ENCODE results near the gene ARHGAP24.

The ARHGAP24 gene

DNA sequence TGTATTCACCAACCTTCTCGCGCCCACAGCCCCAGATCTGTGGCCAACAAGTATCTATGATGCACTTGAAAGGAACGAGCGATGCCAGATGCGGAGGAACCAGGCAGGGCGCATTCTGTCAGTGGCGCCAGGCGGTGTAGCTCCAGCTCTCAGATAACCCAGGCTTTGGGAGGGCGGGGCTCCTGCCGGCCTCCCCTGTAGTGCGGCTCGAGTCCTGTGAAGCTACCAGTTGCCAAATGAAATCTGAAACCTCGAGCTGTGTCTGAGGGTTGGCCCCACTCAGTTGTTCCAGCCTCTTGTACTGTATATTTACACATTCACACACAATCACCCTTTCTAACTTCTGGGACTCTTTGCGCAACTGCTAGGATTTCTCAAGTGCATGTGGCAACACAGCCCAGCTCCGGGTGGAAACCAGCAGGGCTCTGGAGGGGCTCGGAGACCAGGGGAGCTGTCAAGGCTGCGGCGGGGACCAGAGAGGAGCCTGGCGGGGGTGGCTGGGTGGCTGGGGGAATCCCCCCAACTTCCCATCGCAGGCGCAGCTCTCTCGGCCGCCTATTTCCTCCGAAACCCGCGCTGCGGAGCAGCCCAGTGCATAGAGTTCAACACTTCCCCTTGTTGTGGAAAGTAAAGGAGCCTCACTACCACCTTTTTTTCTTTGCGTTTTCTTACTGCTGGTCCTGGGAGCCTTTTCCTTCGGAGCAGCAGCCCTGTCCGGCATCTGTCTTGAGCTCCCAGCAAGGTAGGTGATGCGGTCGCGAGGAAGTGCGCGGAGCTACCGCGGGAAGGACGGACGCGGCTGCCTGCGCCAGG is at the start of gene ARHGAP24:
Gene ARHGAP24, plus strand, starts transcription at position 333 of the 813 bp plus-strand sequence.
- DNase-seq = peak; percentile 98

GRCh38 chr4:85426366-85426765 is 48.6 kb upstream of the ARHGAP24 start:
- no peak for DNase-seq

DNA sequence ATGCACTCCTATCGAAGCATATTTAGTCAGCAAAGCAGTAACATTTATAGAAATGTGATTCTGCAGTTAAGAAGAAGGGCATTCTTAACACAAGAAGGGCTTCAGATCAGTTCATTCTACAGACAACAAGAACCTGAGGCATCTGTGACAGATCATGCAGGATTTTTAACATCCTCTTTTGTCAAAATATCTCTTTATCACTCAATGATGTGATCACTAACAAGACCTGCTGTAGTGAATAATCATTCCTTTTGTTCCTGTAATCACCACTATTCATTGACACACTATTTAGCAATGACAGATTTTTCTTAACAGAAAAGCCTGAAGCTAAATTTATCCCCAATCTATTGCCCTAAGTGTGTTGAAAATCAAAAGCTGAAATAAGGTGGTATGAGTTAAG is 47.8 kb upstream of the ARHGAP24 start:
- DNase-seq = no peak

DNA sequence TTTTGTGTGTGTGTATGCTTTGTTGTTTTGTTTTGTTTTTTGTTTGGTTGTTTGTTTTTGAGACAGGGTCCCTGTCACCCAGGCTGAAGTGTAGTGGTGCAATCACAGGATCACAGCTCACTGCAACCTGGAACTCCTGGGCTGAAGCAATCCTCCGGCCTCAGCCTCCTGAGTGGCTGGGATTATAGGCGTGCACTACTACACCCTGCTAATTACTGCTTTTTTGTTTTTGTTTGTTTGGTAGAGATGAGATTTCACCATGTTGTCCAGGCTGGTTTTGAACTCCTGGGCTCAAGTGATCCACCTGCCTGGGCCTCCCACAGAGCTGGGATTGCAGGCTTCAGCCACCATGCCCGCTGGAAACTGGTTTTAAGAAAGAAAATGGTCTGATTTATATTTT is 44.7 kb upstream of the ARHGAP24 start:
- DNase-seq = no peak

- no peak for DNase-seq
Measured at GRCh38 chr4:85430697-85431096, 44.3 kb upstream of the ARHGAP24 start.

DNA sequence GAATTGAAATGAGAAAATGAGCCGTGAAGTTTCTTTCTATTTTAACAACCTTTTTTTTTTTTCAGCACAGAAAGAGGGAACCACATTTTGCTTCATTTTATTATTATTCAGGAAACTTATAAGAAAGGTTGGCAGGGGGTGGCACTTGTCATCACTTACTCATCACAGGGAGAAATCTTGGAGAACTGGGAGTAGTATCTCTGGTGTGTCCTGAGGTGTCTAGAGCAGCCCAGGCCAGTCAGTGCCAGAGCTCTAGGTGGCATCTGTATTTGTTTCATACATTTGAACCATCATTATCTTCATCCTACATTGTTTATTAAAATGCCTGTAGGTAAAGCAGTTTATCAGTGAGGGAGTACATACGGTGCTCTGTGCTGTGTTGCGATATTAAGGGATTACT is 43.8 kb upstream of the ARHGAP24 start:
- DNase-seq = no peak

DNA sequence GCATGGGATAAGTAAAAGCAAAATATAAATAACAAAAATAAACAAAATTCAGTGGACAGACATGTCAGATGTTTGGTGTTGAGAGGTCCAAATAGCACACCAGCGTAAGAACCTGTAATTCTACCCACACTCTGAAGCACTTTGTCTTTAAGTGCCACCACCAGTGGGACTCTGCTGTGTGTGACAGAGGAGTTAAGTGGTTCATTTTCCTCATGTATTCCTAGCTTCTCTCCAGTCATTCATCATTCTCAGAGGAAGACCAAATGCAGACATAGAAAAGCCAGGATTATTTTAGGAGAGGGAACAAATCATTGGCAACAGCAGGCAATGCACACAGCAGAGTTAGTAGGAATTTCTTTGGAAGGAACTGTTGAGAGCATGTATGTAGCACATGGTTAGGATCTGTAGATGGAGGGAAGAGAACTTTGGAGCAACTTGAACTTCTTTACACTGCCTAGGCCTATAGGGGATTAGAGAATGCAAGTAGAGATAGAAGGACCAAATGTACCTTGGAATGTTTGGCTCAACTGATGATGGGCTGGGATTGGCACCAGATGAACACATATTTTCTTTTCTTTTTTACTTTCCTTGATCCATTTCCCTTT is 43.0 kb upstream of the ARHGAP24 start:
- DNase-seq = no peak

DNA sequence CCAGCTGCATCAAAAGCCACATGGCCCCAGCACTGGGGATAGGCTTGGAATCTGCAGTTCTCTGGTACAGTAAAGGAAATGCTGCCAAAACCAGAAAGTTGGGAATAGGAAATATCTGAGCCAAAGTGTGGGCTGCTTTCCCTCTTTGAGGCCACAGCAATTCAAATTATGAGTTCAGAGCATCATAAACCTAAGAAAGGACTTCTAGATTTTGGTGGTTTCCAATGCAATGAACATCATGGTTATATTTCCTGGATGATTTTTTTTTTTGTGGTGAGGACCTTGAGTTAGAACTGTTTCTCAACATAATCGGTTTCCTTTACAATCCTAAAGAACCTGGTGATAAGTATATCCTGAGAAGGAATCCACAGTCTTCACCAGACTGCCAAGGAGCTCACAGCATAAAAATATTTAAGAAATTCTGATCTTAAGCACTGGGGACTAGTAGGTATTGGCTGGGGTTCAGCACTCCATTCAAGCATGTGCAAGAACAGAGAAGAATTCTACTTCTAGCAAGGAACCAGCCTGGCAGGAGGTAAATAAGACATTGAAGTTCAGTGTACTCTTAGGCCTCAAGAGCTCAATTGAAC is 29.8 kb upstream of the ARHGAP24 start:
- DNase-seq = peak; percentile 42

DNA sequence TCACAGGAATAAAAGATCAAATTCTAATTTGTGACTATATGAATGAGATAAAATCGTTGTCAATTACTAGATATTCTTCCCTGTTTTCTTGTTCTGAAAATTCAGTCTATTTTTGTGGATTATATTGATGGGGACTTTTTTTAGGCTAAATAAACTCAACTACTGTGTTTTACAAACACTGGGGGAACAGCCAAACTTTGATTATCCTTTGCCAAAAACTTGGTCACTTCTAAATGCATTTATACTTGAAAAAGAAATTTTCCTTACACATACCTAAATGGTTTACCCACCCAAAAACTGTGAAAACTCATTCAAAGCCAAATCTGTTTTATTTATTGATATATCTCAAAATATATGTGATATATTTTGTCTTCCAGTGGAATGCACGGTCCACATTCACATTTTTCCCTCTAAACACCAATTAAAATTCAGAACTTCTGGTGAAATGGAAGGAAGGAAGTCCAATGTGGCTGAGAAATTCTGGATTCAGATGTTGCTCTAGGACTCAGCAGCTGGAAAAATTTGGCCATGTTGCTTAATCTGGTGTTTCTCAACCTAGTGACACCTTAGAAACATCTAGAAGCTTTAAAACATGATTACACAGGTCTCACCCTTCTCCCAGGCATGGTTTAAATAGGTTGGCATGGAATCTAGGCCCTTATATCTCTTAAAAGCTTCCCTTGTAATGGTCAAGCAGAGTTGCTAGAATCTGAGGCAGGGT is 28.6 kb upstream of the ARHGAP24 start:
- no peak for DNase-seq

- DNase-seq = no peak
Measured at GRCh38 chr4:85448906-85449890, 25.8 kb upstream of the ARHGAP24 start.

GRCh38 chr4:85452058-85452731 is 22.8 kb upstream of the ARHGAP24 start:
- no peak for DNase-seq

DNA sequence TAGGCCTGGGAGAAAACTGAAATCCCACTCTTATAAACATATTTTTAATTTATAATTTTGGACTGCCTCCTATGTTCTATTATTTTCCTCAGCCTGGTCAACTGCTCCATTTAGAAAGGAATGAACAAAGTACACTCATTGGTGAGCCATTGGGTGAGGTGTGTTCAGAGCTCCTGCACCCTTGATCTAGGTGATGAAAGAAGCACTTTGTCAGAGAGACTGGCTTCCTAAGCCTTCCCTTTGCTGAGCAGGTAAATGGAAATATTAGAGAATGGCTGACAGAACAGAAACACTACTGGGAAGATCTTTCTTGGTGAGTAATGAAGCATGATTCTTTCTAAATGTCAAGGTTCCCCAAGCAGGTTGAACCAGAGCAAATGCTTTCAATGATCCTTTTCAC is 19.0 kb upstream of the ARHGAP24 start:
- no peak for DNase-seq

DNA sequence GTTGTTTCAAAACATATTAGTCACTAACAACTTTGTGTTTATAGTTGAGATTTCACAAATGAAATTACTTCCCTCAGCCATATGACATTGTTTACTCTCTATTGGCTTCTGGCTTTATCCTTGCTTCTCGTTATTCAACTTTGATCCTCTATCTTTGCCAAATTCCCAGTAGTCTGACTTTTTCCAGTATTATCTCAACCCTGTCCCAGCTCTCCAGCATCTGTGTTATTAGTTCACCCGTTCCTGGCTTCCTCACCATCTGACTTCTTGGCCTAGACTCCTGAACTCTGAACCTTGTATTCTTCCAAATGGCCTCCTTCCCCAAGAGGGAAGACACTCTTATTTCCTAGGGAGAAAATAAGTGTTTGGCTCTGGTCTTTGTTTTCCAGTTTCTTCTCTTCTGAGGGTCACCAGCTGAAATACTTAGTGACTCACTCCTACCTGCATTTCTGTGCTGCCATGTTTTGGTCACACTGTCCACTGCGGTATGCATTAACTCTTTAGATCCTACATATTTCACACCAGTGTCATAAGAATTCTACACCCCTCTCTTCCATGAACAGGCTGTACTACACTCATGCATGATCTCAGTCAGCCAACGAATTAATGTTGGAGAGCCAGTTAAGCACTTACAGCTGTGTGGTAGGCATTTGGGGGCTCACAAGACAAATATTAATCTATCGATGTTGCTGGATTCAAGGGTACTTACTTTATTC is 17.0 kb upstream of the ARHGAP24 start:
- DNase-seq = no peak

DNA sequence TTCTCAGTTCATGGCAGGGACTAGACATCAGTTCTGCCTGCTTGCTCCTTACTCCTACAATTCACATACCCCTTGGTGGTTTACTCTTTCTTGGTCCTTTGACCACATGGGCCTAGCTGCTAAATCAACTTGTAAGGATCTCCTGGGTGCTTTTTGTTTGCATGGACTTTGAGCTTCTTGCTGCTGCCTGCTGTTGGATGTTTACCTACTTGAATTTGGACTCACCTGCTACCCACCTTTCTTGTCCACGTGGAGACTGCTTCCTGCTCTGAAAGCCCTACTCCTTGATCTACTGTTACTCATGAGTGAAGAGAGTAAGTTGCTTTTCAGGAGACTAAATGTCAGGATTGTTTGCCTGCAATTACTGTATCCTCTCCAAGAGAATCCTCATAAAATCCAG is 15.2 kb upstream of the ARHGAP24 start:
- no peak for DNase-seq

- no peak for DNase-seq
Measured at GRCh38 chr4:85474356-85474755, 594 bp upstream of the ARHGAP24 start.

DNA sequence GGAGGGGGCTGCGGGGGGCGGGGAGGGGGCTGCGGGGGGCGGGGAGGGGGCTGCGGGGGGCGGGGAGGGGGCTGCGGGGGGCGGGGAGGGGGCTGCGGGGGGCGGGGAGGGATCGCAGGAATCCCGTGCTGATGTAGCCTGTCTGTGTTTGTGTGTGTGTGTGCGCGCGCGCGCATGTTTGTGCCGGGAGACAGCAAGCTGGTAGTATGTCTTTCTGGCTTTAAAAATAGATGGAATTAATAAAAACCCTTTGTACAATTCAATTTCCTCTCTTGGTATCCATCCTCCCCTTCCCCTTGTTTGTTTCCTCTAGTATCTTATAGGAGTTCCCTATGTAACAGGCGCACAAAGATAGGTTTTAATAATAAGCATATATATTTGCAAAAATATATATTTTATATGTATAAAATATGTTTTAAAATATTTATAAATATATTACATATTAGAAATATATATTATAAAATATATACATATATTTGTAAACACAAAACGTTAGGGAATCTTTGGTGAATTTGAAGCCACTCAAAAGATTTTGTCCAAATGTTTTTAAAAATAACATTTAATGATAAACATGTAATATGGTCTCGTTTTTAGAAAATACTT is 782 bp downstream of the ARHGAP24 start:
- DNase-seq = peak; percentile 42

- DNase-seq = no peak
Measured at GRCh38 chr4:85476381-85476780, 1.4 kb downstream of the ARHGAP24 start.

- DNase-seq = peak; percentile 24
Measured at GRCh38 chr4:85477534-85477933, 2.6 kb downstream of the ARHGAP24 start.

DNA sequence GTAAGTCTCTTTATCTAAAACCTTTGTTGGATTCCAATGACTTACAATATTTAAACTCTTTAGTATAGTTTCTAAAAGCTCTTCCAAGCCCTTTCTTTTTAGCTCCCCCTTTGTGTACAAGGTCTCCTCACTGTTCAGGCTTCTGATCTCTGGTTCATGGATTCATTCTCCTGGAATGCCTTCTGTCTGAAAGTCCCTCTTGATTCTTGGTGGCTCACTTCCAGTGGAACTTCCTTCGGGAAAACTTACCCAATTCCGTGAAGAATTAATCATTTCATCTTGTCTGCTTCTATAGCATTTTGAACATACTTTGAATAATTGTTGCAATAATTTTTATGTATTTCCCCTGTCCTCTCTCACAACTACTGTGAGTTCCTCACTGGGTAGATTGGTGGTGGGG is 3.6 kb downstream of the ARHGAP24 start:
- peak; percentile 93 for DNase-seq

DNA sequence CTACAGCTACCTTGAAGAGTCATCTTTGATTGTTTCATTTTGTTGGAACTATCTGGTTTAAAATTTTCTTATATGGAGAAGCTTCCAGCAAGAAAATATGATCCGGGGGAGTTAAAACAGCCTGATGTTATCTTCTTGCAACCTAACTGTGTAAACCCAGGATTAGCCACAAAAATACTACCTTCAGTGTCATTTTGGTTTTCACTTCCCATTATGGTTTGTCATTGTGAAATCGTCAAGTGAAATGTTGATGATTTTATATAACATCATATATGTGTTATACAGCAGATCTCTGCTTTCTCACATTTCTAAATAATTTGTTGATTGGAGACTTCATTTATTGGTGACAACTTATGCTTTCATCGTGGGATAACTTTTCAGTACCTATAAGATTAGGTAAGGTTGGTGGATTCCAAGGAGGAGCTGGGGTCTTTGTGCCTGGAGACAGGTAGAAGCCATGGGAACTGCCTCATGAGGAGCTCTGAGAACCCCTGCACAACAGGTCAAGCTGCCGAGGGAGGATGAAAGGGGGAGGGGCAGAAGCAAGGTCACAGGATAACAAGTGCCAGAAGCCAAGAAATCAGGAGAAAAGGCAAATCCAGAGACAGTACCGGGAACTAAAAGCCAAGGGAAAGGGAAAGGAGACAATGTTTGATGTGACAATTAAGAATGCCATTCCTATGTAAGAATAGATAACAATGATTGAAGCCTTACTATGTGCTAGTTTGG is 7.2 kb downstream of the ARHGAP24 start:
- no peak for DNase-seq
